Measurements from ENCODE around the gene MATN1.

GRCh38 chr1:30745156-30745833 lies 21.9 kb upstream of the MATN1 start:
- TF ChIP-seq EZH2 (IDR thresholded peaks at IDR 0.05; ENCODE audit: insufficient read depth, poor library complexity, severe bottlenecking) = no peak
- TF ChIP-seq EZH2phosphoT487 (IDR thresholded peaks at IDR 0.05; ENCODE audit: insufficient read depth, low read depth) = no peak
